ENCODE results near the gene WDR6. TPM values are rescaled to one million over a fixed set of nuclear protein-coding genes. Genes with fewer than 3 reads are reported as not detected.

Gene WDR6
- total and polyA plus RNA-seq, 4 donors = 29.4 to 50.9 (median 47.0) TPM

- no peaks in the 10 kb centered on the region for H3K9me3 ChIP-seq (ENCODE audit: control insufficient read depth in 4 of 4, low read length in 3 of 4)
- no peak for TF ChIP-seq HNF4G (IDR thresholded peaks at IDR 0.05)
- no peak for TF ChIP-seq TAF1 (conservative IDR thresholded peaks at IDR 0.05)
- TF ChIP-seq, protein P1, sequence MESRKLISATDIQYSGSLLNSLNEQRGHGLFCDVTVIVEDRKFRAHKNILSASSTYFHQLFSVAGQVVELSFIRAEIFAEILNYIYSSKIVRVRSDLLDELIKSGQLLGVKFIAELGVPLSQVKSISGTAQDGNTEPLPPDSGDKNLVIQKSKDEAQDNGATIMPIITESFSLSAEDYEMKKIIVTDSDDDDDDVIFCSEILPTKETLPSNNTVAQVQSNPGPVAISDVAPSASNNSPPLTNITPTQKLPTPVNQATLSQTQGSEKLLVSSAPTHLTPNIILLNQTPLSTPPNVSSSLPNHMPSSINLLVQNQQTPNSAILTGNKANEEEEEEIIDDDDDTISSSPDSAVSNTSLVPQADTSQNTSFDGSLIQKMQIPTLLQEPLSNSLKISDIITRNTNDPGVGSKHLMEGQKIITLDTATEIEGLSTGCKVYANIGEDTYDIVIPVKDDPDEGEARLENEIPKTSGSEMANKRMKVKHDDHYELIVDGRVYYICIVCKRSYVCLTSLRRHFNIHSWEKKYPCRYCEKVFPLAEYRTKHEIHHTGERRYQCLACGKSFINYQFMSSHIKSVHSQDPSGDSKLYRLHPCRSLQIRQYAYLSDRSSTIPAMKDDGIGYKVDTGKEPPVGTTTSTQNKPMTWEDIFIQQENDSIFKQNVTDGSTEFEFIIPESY (IDR thresholded peaks at IDR 0.05) = no peak
- TF ChIP-seq EGR1 (IDR thresholded peaks at IDR 0.05; ENCODE audit: low read depth in 2 of 2) = no peak
- TF ChIP-seq GABPA (IDR thresholded peaks at IDR 0.05 in 1 of 2, conservative IDR thresholded peaks at IDR 0.05 in 1 of 2) = no peak
- no peak for TF ChIP-seq FOXA2 (IDR thresholded peaks at IDR 0.05)
- TF ChIP-seq, protein P2, sequence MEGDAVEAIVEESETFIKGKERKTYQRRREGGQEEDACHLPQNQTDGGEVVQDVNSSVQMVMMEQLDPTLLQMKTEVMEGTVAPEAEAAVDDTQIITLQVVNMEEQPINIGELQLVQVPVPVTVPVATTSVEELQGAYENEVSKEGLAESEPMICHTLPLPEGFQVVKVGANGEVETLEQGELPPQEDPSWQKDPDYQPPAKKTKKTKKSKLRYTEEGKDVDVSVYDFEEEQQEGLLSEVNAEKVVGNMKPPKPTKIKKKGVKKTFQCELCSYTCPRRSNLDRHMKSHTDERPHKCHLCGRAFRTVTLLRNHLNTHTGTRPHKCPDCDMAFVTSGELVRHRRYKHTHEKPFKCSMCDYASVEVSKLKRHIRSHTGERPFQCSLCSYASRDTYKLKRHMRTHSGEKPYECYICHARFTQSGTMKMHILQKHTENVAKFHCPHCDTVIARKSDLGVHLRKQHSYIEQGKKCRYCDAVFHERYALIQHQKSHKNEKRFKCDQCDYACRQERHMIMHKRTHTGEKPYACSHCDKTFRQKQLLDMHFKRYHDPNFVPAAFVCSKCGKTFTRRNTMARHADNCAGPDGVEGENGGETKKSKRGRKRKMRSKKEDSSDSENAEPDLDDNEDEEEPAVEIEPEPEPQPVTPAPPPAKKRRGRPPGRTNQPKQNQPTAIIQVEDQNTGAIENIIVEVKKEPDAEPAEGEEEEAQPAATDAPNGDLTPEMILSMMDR (IDR thresholded peaks at IDR 0.05; ENCODE audit: low read depth, low read length, missing input control) = no peak
- TF ChIP-seq MAX (IDR thresholded peaks at IDR 0.05) = no peak
- TF ChIP-seq RAD21 (IDR thresholded peaks at IDR 0.05) = no peak
- TF ChIP-seq RXRA (IDR thresholded peaks at IDR 0.05) = no peak
- no peak for TF ChIP-seq HNF4A (conservative IDR thresholded peaks at IDR 0.05)
- TF ChIP-seq SP1 (IDR thresholded peaks at IDR 0.05) = no peak
- no peak for TF ChIP-seq REST (IDR thresholded peaks at IDR 0.05)
- TF ChIP-seq JUND (IDR thresholded peaks at IDR 0.05) = no peak
- peaks cover 0 to 4% (median 0%) of the 10 kb centered on the region in 4 donors for H3K36me3 ChIP-seq (ENCODE audit: control insufficient read depth in 4 of 4, insufficient read depth in 3 of 4, low read depth in 1 of 4, low read length in 3 of 4)
- DNase-seq (ENCODE audit: low spot score) = no peak
- WGBS = 95% methylated on average over 6 of the region's 6 CpGs
- H3K4me3 ChIP-seq (ENCODE audit: low read depth in 1 of 3, low read length in 3 of 3) = no peak overlapping the region
- peaks cover 6 to 13% (median 11%) of the 10 kb centered on the region in 4 donors for H3K4me1 ChIP-seq (ENCODE audit: control insufficient read depth in 4 of 4, insufficient read depth in 4 of 4, low read length in 3 of 4)
- no peaks in the 10 kb centered on the region for H3K27me3 ChIP-seq (ENCODE audit: control insufficient read depth in 4 of 4, insufficient read depth in 4 of 4, low read length in 3 of 4)
- H3K9ac ChIP-seq (ENCODE audit: low read depth in 1 of 2, low read length in 2 of 2) = no peak overlapping the region
- no peak overlapping the region for H3K27ac ChIP-seq (ENCODE audit: low read depth in 1 of 2, low read length in 2 of 2)
These were observed 6.0 kb upstream of the WDR6 start for GRCh38 chr3:49001155-49001554.

Data from liver (tissue), 9 donors.